SK-N-SH treated with all-trans-retinoic acid at 6 μM for 48 hours (cell line): ENCODE data around the gene COL3A1.
A peak's percentile ranks its signal among the peaks of the same experiment; 100 is the strongest.

ENCODE experiments used
- ATAC-seq: fragments of 200-7000 bp; cut with Tn5 transposase; 3 replicates; pipeline ENCODE4 v1.9.1; 2020; ENCODE audit warnings: mild to moderate bottlenecking, moderate library complexity
- ARNTL ChIP-seq: fragments of 450-650 bp; formaldehyde crosslinking; IDR thresholded peaks from 2 replicates; pipeline ENCODE4 v1.5.0; 2020; ENCODE audit warnings: low read depth, mild to moderate bottlenecking, moderate library complexity, borderline replicate concordance
- BACH2 ChIP-seq: fragments of 250-450 bp; sonication (Bioruptor Pico); IDR thresholded peaks from 2 replicates; pipeline ENCODE4 v1.9.0; 2021; ENCODE audit warnings: mild to moderate bottlenecking, borderline replicate concordance
- CSDC2 ChIP-seq: fragments of 250-450 bp; sonication (Bioruptor Pico); IDR thresholded peaks from 2 replicates; pipeline ENCODE4 v1.5.0; 2020; ENCODE audit warnings: mild to moderate bottlenecking, moderate library complexity
- ESRRG ChIP-seq: fragments of 250-450 bp; sonication (Bioruptor Pico); IDR thresholded peaks from 2 replicates; pipeline ENCODE4 v1.6.1; 2021; ENCODE audit warnings: mild to moderate bottlenecking
- GLIS3 ChIP-seq: fragments of 250-450 bp; sonication (Bioruptor Pico); IDR thresholded peaks from 2 replicates; pipeline ENCODE4 v1.5.0; 2020; ENCODE audit warnings: mild to moderate bottlenecking, moderate library complexity
- ISL1 ChIP-seq: fragments of 250-450 bp; sonication (Bioruptor Pico); IDR thresholded peaks from 2 replicates; pipeline ENCODE4 v2.1.2; 2022; ENCODE audit warnings: mild to moderate bottlenecking, moderate library complexity
- PPARA ChIP-seq: fragments of 250-450 bp; sonication (Bioruptor Pico); IDR thresholded peaks from 2 replicates; pipeline ENCODE4 v1.5.0; 2020; ENCODE audit warnings: mild to moderate bottlenecking, borderline replicate concordance
- RARB ChIP-seq: fragments of 250-450 bp; sonication (Bioruptor Pico); IDR thresholded peaks from 2 replicates; pipeline ENCODE4 v1.8.0; 2021; ENCODE audit warnings: mild to moderate bottlenecking, moderate library complexity
- SNAI2 ChIP-seq: fragments of 250-450 bp; sonication (Bioruptor Pico); IDR thresholded peaks from 2 replicates; pipeline ENCODE4 v1.5.0; 2020; ENCODE audit warnings: mild to moderate bottlenecking, moderate library complexity
- TOX ChIP-seq: fragments of 250-450 bp; sonication (Bioruptor Pico); IDR thresholded peaks from 2 replicates; pipeline ENCODE4 v1.8.0; 2021; ENCODE audit warnings: mild to moderate bottlenecking, moderate library complexity, borderline replicate concordance
- ZC3H10 ChIP-seq: fragments of 250-450 bp; sonication (Bioruptor Pico); IDR thresholded peaks from 2 replicates; pipeline ENCODE4 v1.5.1; 2021; ENCODE audit warnings: mild to moderate bottlenecking, moderate library complexity
- ZFP3 ChIP-seq: fragments of 250-450 bp; sonication (Bioruptor Pico); IDR thresholded peaks from 2 replicates; pipeline ENCODE4 v1.5.0; 2020; ENCODE audit warnings: mild to moderate bottlenecking, moderate library complexity
- ZFP30 ChIP-seq: fragments of 450-650 bp; formaldehyde crosslinking; IDR thresholded peaks from 2 replicates; pipeline ENCODE4 v1.5.0; 2022; ENCODE audit warnings: mild to moderate bottlenecking, moderate library complexity
- ZNF565 ChIP-seq: fragments of 450-650 bp; formaldehyde crosslinking; conservative IDR thresholded peaks from 2 replicates; pipeline ENCODE4 v1.5.0; 2020; ENCODE audit warnings: low read depth, mild to moderate bottlenecking, moderate library complexity
- ZNF70 ChIP-seq: fragments of 450-650 bp; formaldehyde crosslinking; IDR thresholded peaks from 2 replicates; pipeline ENCODE4 v1.5.0; 2020; ENCODE audit warnings: mild to moderate bottlenecking, moderate library complexity
- ZNF8 ChIP-seq: fragments of 450-650 bp; formaldehyde crosslinking; IDR thresholded peaks from 2 replicates; pipeline ENCODE4 v1.5.0; 2020; ENCODE audit warnings: mild to moderate bottlenecking, moderate library complexity
- TF ChIP-seq, protein P1 (sequence below): fragments of 250-450 bp; sonication (Bioruptor Pico); IDR thresholded peaks from 2 replicates; pipeline ENCODE4 v1.5.1; 2020; ENCODE audit warnings: low read depth, mild to moderate bottlenecking, moderate library complexity
- TF ChIP-seq, protein P2 (sequence below): fragments of 250-450 bp; sonication (Bioruptor Pico); IDR thresholded peaks from 2 replicates; pipeline ENCODE4 v1.5.0; 2020; ENCODE audit warnings: mild to moderate bottlenecking, moderate library complexity
- TF ChIP-seq, protein P3 (sequence below): fragments of 250-450 bp; sonication (Bioruptor Pico); IDR thresholded peaks from 2 replicates; pipeline ENCODE4 v1.8.0; 2020; ENCODE audit warnings: mild to moderate bottlenecking, moderate library complexity, borderline replicate concordance
- TF ChIP-seq, protein P4 (sequence below): fragments of 250-450 bp; sonication (Bioruptor Pico); IDR thresholded peaks from 2 replicates; pipeline ENCODE4 v1.8.0; 2021; ENCODE audit warnings: low read depth, mild to moderate bottlenecking, moderate library complexity, borderline replicate concordance

The COL3A1 gene

DNA sequence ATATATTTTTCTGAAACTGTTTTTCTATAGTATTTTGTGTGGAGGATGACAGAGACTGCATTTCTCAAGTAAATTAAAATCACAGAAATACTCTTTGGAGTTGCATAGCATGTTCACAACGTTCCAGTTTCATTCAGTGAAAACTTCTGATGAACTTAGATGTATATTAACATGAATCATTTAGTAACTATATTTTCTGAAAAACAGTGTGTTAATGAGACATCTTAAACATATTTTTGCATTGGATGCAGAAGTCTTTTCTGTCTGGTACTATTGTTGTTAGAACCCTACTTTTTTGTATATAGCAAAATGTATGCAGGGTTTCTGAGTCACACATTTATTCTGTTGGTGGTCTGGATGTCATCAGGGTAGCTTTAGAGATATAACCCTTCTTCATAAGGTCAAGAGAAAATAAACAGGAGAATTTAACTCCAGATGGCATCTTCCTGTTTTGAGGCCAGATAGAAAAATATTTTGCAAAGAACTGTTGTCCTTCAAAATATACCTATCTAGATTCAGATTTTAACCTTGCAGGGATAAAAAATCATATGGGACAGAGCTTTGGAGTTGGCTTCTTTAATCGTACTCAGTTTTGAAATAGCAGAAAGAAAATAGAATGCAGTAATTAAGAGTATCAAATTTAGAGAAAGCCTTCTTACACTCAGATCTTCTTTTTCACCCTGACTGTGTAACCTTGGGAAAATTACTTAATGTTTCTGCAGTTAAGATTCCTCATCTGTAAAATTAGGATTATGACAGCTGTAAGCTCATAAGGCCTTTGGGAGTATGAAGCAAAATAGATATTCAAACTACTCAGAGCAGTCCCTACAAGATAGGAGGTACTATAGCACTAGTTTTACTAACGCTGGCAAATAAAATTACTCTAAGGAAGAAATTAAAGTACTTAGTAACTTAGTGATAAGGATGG is 5.3 kb downstream of the COL3A1 start:
- peak; percentile 7 for ATAC-seq
- TF ChIP-seq, protein P1, sequence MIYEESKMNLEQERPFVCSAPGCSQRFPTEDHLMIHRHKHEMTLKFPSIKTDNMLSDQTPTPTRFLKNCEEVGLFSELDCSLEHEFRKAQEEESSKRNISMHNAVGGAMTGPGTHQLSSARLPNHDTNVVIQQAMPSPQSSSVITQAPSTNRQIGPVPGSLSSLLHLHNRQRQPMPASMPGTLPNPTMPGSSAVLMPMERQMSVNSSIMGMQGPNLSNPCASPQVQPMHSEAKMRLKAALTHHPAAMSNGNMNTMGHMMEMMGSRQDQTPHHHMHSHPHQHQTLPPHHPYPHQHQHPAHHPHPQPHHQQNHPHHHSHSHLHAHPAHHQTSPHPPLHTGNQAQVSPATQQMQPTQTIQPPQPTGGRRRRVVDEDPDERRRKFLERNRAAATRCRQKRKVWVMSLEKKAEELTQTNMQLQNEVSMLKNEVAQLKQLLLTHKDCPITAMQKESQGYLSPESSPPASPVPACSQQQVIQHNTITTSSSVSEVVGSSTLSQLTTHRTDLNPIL (CRISPR knock-in tag) = 0 out of 2 replicates have a peak, but pooled peaks have one; percentile 31
- TF ChIP-seq ZNF70 (CRISPR knock-in tag) (no peak), RARB (CRISPR knock-in tag) (peak; percentile 12; the same call in 1 of the 2 replicates), BACH2 (CRISPR knock-in tag) (no peak)
- TF ChIP-seq, all 23 proteins: peak for 2

DNA sequence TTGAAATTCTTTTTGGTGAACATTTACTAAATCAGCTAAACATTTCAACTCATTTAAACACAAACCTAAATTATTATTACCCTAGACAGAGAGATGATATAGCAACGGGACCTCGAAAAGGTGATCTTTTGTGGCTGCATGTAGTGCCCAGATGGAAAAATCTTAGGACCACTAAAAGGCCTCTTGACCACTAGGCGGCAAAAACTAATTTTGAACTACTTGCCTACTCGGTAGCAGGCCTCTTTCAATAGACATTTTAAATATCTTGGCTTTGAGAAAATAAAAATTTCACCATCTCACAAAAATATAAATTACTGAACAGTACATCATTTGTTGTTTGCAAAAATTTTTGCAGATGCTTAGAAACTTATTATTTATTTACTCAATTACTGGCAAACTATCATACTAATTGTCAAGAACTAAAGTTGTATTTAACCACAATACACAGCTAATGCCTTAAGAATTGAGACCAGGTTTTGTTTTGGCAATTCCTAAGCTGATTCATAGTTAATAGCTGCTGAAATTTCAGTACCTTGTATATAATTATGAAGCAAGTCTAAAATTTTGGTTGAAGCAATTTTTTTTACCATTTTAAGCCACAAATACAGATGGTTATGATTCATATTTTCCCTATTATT is 9.4 kb downstream of the COL3A1 start:
- TF ChIP-seq CSDC2 (no peak; the same call in 1 of the 2 replicates), ISL1 (CRISPR knock-in tag) (0 out of 2 replicates have a peak, but pooled peaks have one; percentile 12), GLIS3 (no peak)
- peak; percentile 23 for ATAC-seq

DNA sequence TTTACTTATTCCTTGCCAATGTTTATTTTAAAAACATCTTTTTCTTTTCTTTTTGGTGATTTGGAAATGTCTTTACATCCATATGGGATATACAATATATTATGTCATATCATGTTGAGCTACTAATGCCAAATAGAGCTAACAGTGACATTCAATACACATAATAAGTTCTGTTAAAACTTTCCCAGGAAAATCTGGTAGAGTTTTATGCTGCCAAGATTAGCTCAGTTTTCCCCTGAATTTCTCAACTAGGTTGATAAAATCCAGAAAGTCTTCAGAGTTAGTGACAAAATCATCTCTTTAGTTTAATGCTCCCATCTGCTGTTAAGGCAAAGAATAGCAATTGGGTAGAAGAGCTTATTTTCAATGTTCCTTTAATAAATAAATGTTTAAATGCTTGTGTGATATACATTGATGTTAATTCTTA is 9.9 kb downstream of the COL3A1 start:
- TF ChIP-seq ARNTL (CRISPR knock-in tag) (no peak), RARB (CRISPR knock-in tag) (no peak)
- TF ChIP-seq, protein P2, sequence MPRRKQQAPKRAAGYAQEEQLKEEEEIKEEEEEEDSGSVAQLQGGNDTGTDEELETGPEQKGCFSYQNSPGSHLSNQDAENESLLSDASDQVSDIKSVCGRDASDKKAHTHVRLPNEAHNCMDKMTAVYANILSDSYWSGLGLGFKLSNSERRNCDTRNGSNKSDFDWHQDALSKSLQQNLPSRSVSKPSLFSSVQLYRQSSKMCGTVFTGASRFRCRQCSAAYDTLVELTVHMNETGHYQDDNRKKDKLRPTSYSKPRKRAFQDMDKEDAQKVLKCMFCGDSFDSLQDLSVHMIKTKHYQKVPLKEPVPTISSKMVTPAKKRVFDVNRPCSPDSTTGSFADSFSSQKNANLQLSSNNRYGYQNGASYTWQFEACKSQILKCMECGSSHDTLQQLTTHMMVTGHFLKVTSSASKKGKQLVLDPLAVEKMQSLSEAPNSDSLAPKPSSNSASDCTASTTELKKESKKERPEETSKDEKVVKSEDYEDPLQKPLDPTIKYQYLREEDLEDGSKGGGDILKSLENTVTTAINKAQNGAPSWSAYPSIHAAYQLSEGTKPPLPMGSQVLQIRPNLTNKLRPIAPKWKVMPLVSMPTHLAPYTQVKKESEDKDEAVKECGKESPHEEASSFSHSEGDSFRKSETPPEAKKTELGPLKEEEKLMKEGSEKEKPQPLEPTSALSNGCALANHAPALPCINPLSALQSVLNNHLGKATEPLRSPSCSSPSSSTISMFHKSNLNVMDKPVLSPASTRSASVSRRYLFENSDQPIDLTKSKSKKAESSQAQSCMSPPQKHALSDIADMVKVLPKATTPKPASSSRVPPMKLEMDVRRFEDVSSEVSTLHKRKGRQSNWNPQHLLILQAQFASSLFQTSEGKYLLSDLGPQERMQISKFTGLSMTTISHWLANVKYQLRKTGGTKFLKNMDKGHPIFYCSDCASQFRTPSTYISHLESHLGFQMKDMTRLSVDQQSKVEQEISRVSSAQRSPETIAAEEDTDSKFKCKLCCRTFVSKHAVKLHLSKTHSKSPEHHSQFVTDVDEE = no peak
- TF ChIP-seq, all 23 proteins: peak for 0
- ATAC-seq = peak; percentile 24

DNA sequence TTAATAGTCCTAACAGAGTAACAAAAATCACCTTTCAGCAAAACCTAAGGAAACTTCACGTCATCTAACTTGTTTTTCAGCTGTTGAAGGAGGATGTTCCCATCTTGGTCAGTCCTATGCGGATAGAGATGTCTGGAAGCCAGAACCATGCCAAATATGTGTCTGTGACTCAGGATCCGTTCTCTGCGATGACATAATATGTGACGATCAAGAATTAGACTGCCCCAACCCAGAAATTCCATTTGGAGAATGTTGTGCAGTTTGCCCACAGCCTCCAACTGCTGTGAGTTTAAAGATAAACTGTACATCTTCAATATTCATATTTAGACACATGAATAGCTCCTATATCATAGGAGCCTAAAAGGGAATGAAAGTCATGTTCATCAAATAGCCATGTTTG is 10.5 kb downstream of the COL3A1 start:
- peak; percentile 70 for ATAC-seq

DNA sequence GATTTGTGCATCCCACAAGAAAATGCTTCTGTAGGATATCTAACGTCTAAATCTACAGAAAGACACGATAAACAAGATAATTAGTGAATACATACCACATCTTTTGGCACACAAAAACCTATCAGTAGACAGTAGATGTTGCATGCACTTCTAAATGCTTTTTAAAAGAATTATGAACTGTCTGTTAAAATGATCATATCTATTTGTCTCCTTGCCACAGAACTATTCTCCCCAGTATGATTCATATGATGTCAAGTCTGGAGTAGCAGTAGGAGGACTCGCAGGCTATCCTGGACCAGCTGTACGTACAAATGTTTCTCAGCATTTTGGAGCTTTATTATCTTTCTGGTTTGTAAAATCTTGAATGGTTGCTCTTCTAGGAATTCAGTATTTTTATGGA is 12.7 kb downstream of the COL3A1 start:
- peak; percentile 77 for ATAC-seq
- TF ChIP-seq, protein P3, sequence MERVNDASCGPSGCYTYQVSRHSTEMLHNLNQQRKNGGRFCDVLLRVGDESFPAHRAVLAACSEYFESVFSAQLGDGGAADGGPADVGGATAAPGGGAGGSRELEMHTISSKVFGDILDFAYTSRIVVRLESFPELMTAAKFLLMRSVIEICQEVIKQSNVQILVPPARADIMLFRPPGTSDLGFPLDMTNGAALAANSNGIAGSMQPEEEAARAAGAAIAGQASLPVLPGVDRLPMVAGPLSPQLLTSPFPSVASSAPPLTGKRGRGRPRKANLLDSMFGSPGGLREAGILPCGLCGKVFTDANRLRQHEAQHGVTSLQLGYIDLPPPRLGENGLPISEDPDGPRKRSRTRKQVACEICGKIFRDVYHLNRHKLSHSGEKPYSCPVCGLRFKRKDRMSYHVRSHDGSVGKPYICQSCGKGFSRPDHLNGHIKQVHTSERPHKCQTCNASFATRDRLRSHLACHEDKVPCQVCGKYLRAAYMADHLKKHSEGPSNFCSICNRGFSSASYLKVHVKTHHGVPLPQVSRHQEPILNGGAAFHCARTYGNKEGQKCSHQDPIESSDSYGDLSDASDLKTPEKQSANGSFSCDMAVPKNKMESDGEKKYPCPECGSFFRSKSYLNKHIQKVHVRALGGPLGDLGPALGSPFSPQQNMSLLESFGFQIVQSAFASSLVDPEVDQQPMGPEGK (CRISPR knock-in tag) = peak; percentile 77
- peak; percentile 71; the same call in 1 of the 2 replicates for TF ChIP-seq GLIS3
- TF ChIP-seq, protein P1 (CRISPR knock-in tag) = peak; percentile 85
- peak; percentile 8; the same call in 1 of the 2 replicates for TF ChIP-seq ESRRG
- TF ChIP-seq ZFP3 = no peak
- TF ChIP-seq ISL1 (CRISPR knock-in tag) = peak; percentile 97
- TF ChIP-seq TOX = peak; percentile 79; the same call in 1 of the 2 replicates
- TF ChIP-seq CSDC2 = 0 out of 2 replicates have a peak, but pooled peaks have one; percentile 62

More for the DNA sequence above, 10.5 kb downstream of the COL3A1 start:
- TF ChIP-seq ZFP30 (no peak), PPARA (CRISPR knock-in tag) (no peak), CSDC2 (no peak), ZNF8 (CRISPR knock-in tag) (no peak), ZNF565 (no peak), ZC3H10 (no peak; the same call in 1 of the 2 replicates), RARB (CRISPR knock-in tag) (no peak), BACH2 (CRISPR knock-in tag) (no peak), TOX (no peak), GLIS3 (no peak), ISL1 (CRISPR knock-in tag) (peak; percentile 53; the same call in 1 of the 2 replicates), SNAI2 (CRISPR knock-in tag) (no peak)
- TF ChIP-seq, protein P4, sequence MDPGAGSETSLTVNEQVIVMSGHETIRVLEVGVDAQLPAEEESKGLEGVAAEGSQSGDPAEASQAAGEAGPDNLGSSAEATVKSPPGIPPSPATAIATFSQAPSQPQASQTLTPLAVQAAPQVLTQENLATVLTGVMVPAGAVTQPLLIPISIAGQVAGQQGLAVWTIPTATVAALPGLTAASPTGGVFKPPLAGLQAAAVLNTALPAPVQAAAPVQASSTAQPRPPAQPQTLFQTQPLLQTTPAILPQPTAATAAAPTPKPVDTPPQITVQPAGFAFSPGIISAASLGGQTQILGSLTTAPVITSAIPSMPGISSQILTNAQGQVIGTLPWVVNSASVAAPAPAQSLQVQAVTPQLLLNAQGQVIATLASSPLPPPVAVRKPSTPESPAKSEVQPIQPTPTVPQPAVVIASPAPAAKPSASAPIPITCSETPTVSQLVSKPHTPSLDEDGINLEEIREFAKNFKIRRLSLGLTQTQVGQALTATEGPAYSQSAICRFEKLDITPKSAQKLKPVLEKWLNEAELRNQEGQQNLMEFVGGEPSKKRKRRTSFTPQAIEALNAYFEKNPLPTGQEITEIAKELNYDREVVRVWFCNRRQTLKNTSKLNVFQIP (CRISPR knock-in tag) = no peak
- TF ChIP-seq, protein P1 (CRISPR knock-in tag) = 0 out of 2 replicates have a peak, but pooled peaks have one; percentile 37
- TF ChIP-seq, all 23 proteins: peak for 2
